ENCODE measurements around the gene NPAT. TPM values are rescaled to one million over a fixed set of nuclear protein-coding genes. Genes with fewer than 3 reads are reported as not detected.
A peak's percentile ranks its signal among the peaks of the same experiment; 100 is the strongest.
"Not testable (repeated sequence)": the region's sequence is repeated elsewhere in the genome, so short reads cannot be mapped to it uniquely, and the experiment has no call there.

Gene NPAT
- total RNA-seq, 3 donors from 2014 or later: 13.6 to 26.8 (median 21.6) TPM

DNA sequence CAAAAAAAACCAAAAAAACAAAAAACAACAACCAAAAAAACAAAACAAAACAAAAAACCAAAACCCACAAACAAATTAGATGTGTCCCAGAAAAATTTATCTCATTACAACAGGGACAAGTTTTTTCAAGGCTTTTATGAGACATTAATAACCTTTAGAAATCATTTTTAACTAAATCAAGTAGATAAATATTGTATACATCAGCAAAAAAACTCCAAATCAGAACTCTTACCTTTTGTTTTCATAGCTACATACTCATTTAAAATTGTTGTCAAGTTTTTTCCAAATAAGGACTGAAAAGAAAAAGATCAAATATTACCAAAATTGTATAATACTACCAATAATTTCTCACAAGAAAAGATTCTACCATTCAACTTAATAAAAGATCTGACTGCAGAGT, 28.7 kb downstream of the NPAT start:
- Histone ChIP-seq H3K4me1 (no peaks in the 10 kb centered on the region), H3K27me3 (no peaks in the 10 kb centered on the region), H3K9me3 (no peaks in the 10 kb centered on the region), H3K27ac (no peak overlapping the region), H3K36me3 (no peaks in the 10 kb centered on the region), H3K4me3 (no peak overlapping the region)
- intact Hi-C loops (cut with DNase I; ENCODE audit: low total_unique reads): no loop called here
- no peak for DNase-seq (ENCODE audit: low spot score in 2 of 2)
- no peak for TF ChIP-seq POLR2AphosphoS5 (IDR thresholded peaks at IDR 0.05)
- TF ChIP-seq POLR2A (IDR thresholded peaks at IDR 0.05): no peak
- no peak for TF ChIP-seq CTCF (IDR thresholded peaks at IDR 0.05)

GRCh38 chr11:108177570-108177969, 44.9 kb downstream of the NPAT start:
- Histone ChIP-seq H3K27me3 (no peaks in the 10 kb centered on the region), H3K4me1 (no peaks in the 10 kb centered on the region), H3K27ac (no peak overlapping the region), H3K9me3 (no peaks in the 10 kb centered on the region), H3K4me3 (no peak overlapping the region), H3K36me3 (no peaks in the 10 kb centered on the region)
- intact Hi-C loops (cut with DNase I; ENCODE audit: low total_unique reads): no loop called here
- no peak for DNase-seq (ENCODE audit: low spot score in 2 of 2)
- no peak for TF ChIP-seq CTCF (IDR thresholded peaks at IDR 0.05)
- TF ChIP-seq POLR2A (IDR thresholded peaks at IDR 0.05): no peak
- no peak for TF ChIP-seq POLR2AphosphoS5 (IDR thresholded peaks at IDR 0.05)

- intact Hi-C loops (cut with DNase I; ENCODE audit: low total_unique reads): no loop called here
- H3K27ac ChIP-seq: no peak overlapping the region
- TF ChIP-seq POLR2AphosphoS5 (IDR thresholded peaks at IDR 0.05): no peak
- no peak for TF ChIP-seq POLR2A (IDR thresholded peaks at IDR 0.05)
- no peaks in the 10 kb centered on the region for H3K4me1 ChIP-seq
- no peak for DNase-seq (ENCODE audit: low spot score in 2 of 2)
- H3K27me3 ChIP-seq: no peaks in the 10 kb centered on the region
- H3K9me3 ChIP-seq: no peaks in the 10 kb centered on the region
- H3K4me3 ChIP-seq: peak overlapping the region in 1 of 3 donors; percentile 13
- H3K36me3 ChIP-seq: peaks cover 9% of the 10 kb centered on the region
Observed at GRCh38 chr11:108170184-108170583, 52.3 kb downstream of the NPAT start.

DNA sequence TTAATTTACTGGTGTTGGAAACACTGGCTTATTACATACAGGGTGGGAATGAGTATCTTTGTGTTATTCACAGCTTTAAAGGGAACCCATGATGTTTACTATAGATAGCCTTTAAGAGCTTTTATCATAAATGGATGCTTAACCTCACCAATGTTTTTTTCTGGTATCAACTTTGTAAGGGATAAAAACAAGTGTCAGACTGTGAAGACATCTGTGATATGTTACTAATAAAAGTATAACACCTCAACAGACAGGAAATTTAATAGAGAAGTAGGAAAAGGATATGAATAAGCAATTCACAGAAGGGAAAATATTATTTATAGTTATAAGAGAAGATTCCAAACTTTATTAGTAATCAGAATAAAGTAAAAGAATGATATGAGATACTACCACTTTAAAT, 54.8 kb downstream of the NPAT start:
- Histone ChIP-seq H3K4me3 (no peak overlapping the region), H3K36me3 (peaks cover 9% of the 10 kb centered on the region), H3K4me1 (no peaks in the 10 kb centered on the region), H3K27ac (no peak overlapping the region), H3K27me3 (no peaks in the 10 kb centered on the region), H3K9me3 (no peaks in the 10 kb centered on the region)
- intact Hi-C loops (cut with DNase I; ENCODE audit: low total_unique reads): no loop called here
- no peak for DNase-seq (ENCODE audit: low spot score in 2 of 2)
- TF ChIP-seq POLR2A (IDR thresholded peaks at IDR 0.05) (no peak), CTCF (IDR thresholded peaks at IDR 0.05) (no peak), POLR2AphosphoS5 (IDR thresholded peaks at IDR 0.05) (no peak)

DNA sequence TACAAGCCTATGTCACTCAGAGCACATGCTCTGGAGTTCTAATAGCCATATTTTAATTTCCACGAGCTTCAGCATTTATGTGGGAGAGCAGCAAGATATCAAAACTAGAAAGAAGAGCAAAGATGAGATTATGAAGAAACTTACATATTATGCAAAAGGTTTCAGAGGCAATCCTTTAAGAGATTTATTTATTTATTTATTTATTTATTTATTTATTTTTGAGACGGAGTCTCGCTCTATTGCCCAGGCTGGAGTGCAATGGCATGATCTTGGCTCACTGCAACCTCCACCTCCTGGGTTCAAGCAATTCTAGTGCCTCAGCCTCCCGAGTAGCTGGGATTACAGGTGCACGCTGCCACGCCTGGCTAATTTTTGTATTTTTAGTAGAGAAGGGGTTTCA, 59.6 kb downstream of the NPAT start:
- intact Hi-C loops (cut with DNase I; ENCODE audit: low total_unique reads); H3K27ac ChIP-seq; H3K9me3 ChIP-seq; DNase-seq (ENCODE audit: low spot score in 2 of 2); H3K4me3 ChIP-seq; H3K27me3 ChIP-seq; H3K4me1 ChIP-seq: not testable (repeated sequence)
- H3K36me3 ChIP-seq: peaks cover 16% of the 10 kb centered on the region

- Histone ChIP-seq H3K9me3 (no peaks in the 10 kb centered on the region), H3K36me3 (peaks cover 11% of the 10 kb centered on the region), H3K27me3 (no peaks in the 10 kb centered on the region), H3K4me1 (no peaks in the 10 kb centered on the region), H3K27ac (no peak overlapping the region), H3K4me3 (no peak overlapping the region)
- intact Hi-C loops (cut with DNase I; ENCODE audit: low total_unique reads): no loop called here
- no peak for TF ChIP-seq CTCF (IDR thresholded peaks at IDR 0.05)
- no peak for DNase-seq (ENCODE audit: low spot score in 2 of 2)
Observed at GRCh38 chr11:108160970-108161566, 61.4 kb downstream of the NPAT start.

All from breast epithelium (tissue), 4 donors.